OCI-LY7 (cell line): ENCODE results near the gene CLDN16.

ENCODE experiments used
- CTCF ChIP-seq: fragments of 200-600 bp; sonication (generic); conservative IDR thresholded peaks from 2 replicates; pipeline ENCODE4 v1.5.1; 2014; ENCODE audit warnings: mild to moderate bottlenecking, antibody characterized with exemption, low read length, moderate library complexity, mixed read lengths
- EZH2phosphoT487 ChIP-seq: fragments of 200-600 bp; sonication (generic); IDR thresholded peaks from 2 replicates; pipeline ENCODE4 v1.6.1; 2018; ENCODE audit warnings: low read depth, borderline replicate concordance, mild to moderate bottlenecking, mixed run types, antibody characterized with exemption, low read length, moderate library complexity, mixed read lengths

DNA sequence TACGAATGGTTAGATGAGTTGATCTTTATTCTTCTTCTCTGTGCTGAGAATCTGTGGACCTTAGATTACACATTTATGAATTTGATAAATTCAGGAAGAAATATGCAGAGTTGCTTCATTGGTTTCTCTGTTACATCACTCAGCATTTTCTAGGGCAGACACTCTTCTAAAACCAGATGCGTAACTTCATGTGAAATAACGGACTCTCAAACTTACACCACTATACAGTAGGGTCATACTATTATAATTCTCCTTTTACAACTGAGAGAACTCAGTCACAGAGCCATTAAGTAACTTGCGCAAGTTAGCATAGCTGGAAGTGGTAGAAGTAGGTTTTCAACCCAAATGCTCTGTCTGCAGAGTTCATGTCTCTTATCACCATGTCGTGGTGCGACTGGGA is 56.0 kb downstream of the CLDN16 start:
- no peak for TF ChIP-seq CTCF
- TF ChIP-seq EZH2phosphoT487 = no peak
